ENCODE results near the gene DTNBP1.

The DTNBP1 gene

DNA sequence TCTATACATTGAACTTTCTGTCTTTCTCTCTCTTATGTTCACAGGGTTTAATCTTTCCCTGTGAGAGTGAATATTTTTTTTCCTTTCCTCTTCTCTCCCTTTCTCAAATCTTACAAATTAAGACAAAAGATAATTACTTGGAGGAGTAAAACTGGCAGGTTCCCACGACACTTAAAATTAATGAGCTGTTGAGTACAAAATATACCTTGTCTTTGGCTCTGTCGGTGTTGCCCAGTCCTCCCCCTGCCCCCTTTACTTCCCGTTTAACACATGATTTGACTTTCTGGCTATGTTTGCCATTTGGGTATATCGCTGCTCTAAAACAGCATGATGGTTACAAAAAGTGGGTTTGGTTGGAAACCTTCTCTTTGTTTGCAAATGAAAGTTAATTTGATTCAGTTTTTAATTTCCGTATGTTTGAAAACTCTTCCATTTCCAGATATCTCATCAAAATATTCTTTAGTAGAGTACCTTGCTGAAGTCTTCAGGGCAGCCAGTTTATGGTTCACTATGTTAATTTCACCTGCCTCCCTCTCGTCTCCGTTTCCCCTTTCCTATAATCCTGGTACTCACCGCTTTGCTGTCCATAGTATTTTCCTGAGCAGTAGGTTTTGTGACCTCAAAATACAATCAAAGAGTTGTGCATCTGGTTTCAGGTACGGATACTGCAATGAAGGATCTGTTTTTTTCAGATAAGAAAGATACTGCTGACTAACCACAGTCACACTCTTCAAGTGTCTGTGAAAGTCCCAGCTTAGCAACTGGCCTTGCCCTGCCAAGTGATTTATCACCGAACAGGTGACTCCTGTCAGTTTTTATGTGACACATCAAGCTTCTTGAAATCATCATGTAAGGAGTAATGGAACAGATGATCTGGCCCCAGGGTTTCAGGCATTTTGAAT lies 181.2 kb downstream of the DTNBP1 start:
- no peak for DNase-seq (ENCODE audit: low read depth)

GRCh38 chr6:15480525-15480924 lies 182.3 kb downstream of the DTNBP1 start:
- DNase-seq (ENCODE audit: low read depth) = no peak

DNA sequence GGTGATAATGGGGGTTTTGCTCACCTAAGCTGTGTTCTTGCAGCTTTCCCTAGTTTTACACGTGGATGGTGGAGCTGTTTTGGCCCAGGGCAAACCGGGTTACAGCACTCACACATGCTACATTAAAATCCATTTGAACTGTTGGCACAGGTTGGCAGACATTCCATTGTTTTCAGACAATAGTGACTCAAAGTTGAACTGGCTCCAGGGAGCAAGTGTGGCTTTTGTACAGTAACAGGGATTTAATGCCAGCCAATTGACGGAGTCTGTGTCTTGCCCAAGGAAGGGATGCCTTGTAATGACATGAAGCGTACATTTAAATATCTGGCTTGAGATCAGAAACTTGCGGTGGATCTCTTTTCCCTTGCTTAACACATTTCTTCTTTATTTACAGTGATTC lies 183.1 kb downstream of the DTNBP1 start:
- DNase-seq (ENCODE audit: low read depth) = no peak

DNA sequence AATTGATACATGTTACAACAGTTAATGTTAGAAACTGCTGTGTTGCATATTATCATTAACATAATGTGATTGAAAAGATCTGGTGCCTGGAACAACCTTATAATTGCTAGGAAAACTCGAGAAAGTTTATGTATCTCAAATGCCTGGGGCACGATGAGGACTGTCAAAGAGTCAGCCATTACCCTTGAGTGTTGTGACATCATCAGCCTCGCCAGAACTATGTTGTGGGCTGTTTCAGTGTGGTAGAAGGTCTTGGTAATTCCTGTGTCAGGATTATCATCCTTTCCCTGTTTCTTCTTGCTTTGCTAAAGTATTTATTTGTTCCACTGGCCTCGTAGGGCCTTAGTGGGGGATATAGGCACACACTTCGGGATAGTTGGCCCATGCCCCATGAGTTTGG lies 185.1 kb downstream of the DTNBP1 start:
- DNase-seq (ENCODE audit: low read depth) = no peak

DNA sequence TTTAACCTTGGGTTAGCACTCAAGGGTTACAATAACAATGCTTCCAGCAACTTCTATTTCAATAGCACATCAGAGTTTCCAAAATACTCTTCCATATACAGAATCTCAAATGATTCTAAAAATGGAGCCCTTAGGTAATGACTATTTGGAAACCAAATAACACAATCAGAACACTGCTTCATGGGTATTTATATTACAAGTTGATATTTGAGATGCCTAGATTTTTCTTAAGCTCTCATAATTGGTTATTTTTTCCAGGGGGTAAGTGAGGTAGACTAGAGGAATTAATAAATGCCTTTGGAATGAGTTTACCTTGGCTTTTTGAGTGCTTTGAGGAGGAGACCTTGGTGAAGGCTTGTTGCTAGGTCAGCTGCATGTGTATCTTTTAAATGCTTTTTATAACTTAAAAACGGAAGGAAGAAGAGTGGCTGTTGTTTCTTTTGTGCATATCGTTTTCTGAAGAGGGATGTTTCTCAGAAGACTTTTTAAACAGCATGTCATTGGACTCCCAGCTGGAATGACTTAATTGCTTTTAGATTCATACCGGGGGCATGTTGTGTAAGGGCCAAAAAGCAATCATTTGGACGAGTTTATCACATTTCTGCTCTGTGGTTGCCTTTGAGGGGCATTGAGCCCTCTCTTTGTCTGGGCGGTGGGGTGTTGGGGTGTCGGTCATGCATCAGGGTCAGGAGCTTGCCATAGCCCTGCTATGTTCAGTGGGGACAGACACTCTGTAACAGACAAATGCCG lies 186.0 kb downstream of the DTNBP1 start:
- DNase-seq (ENCODE audit: low read depth) = no peak

DNA sequence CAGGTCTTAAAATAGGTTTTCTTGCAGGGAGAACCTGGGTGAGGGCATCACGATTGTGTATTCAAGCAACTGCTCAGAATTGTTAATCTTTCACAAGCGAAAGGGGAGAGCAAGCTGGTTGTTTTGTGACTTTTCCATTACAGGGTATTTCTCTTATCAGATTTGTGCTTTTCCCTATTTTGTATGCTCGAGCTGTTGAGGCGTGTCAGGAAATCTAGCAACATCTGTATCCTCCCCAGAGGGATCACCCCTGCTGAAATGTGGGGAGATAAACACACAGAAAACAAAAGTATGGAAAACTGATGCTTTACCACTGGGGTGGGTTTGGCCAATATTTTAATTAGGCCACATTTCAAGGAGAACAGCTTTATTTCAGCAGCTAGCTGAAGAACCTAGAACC lies 187.0 kb downstream of the DTNBP1 start:
- no peak for DNase-seq (ENCODE audit: low read depth)

- DNase-seq (ENCODE audit: low read depth) = no peak
Measured at GRCh38 chr6:15475261-15475660, 187.6 kb downstream of the DTNBP1 start.

GRCh38 chr6:15474196-15474595 lies 188.6 kb downstream of the DTNBP1 start:
- no peak for DNase-seq (ENCODE audit: low read depth)

GRCh38 chr6:15473741-15474161 lies 189.1 kb downstream of the DTNBP1 start:
- DNase-seq (ENCODE audit: low read depth) = no peak

GRCh38 chr6:15473174-15473573 lies 189.7 kb downstream of the DTNBP1 start:
- no peak for DNase-seq (ENCODE audit: low read depth)
